H1 (cell line): Measurements from ENCODE around the gene ELOA. TPM values are rescaled to one million over a fixed set of nuclear protein-coding genes. Genes with fewer than 3 reads are reported as not detected.
A peak's percentile ranks its signal among the peaks of the same experiment; 100 is the strongest.

Experiments
- ASH2L ChIP-seq: fragments of 200-600, 300-600 bp; sonication (generic); IDR thresholded peaks from one replicate; pipeline ENCODE4 v1.7.1; 2017; ENCODE audit warnings: low read length
- GTF2F1 ChIP-seq: IDR thresholded peaks from 2 replicates; pipeline ENCODE4 v1.6.1; 2012; ENCODE audit warnings: low read depth, low read length, improper control_type of control experiment, borderline replicate concordance
- PHF8 ChIP-seq: fragments of 200-600 bp; sonication (generic); conservative IDR thresholded peaks from 2 replicates; pipeline ENCODE4 v1.7.1; 2012; ENCODE audit warnings: low read depth, mild to moderate bottlenecking, inconsistent platforms, low read length, moderate library complexity
- POLR2A ChIP-seq, 2 experiments: IDR thresholded peaks; 1 replicate in 1 of 2; 2 replicates in 1 of 2; pipeline ENCODE4 v1.6.1; 2011; ENCODE audit warnings: low read depth in 2 of 2, low read length in 2 of 2, mild to moderate bottlenecking in 2 of 2; ENCODE audit errors: control extremely low read depth in 1 of 2
- TAF1 ChIP-seq: IDR thresholded peaks from 2 replicates; pipeline ENCODE4 v1.6.1; 2011; ENCODE audit warnings: mild to moderate bottlenecking, low read depth, low read length
- TAF7 ChIP-seq: optimal IDR thresholded peaks from 2 replicates; pipeline ENCODE3; 2011; ENCODE audit warnings: low read depth, mild to moderate bottlenecking, inconsistent platforms, low read length, moderate library complexity, borderline replicate concordance
- TBP ChIP-seq: IDR thresholded peaks from 2 replicates; pipeline ENCODE4 v1.6.1; 2011; ENCODE audit warnings: low read depth, low read length, improper control_type of control experiment
- polyA plus RNA-seq, 7 experiments: library from polyadenylated mRNA; depleted of rRNA in 3 of 7; stranded (reverse) in 5 of 7; unstranded in 2 of 7; fragments of >200 nt in 5 of 7; fragments of 200-250 nt in 2 of 7; gene quantifications; 1 replicate in 5 of 7; 2 replicates in 1 of 7; 4 replicates in 1 of 7; pipeline versions ENCODE4 v1.2.1 to v1.2.3, GENCODE V29; 2011 to 2013; ENCODE audit warnings: missing spikeins in 2 of 7, mixed read lengths in 2 of 7
- total RNA-seq: library from RNA; stranded (reverse); fragmentation: NEBNext Ultra II Directional; extraction: Animal tissue kit (Norgen Biotek cat#: 25700); gene quantifications from 2 replicates; pipeline ENCODE4 v1.2.1, GENCODE V29; 2021

Gene ELOA
- total and polyA plus RNA-seq, 2 of the 8 experiments (the other 6 are each of a cell fraction or from before 2014, with no cell fraction given) = 15.7 to 61.1 TPM

DNA sequence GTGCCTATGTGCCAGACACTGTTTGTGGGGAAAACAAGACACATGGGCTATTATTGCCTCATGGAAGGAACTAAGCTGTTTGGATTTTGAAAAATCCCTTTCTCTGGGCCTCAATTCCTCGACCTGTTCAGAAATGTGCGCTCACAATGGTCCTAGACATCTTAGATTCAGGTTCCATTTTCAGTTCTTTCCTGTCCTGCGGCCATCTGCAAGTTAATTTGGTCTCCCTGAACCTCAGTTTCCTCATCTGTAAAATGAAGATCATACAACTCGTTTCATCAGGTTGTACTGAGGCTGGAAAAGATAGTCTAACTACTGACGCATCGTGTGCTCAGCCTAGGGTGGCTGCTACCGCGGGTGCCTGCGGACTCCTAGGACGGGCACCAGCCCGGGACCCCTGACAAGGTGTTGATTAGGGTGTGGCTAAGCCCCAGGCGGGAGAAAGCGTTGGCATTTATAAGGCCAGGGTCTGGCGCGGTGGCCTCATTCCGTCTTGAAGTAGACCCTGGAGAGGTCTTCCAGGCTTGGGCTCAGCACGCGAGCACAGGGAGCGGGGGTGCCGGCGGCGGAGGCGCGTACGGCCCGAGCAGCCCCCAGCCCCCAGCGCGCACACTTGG is 493 bp upstream of the ELOA start (continued):
- TF ChIP-seq PHF8 (peak; percentile 84), TAF1 (peak; percentile 94), ASH2L (peak; percentile 20), TBP (peak; percentile 92), GTF2F1 (peak; percentile 64; the same call in 1 of the 2 replicates), TAF7 (peak; percentile 83), POLR2A (IDR thresholded peaks at IDR 0.05; ENCODE audit: control extremely low read depth in 1 of 2, low read depth in 2 of 2, low read length in 2 of 2) (peak in 1 of 2 experiments; percentile 77; a peak in 1 of 3 replicates)
